Type B pancreatic cell (in vitro differentiated cells): ENCODE measurements around the gene GFER. TPM values are rescaled to one million over a fixed set of nuclear protein-coding genes. Genes with fewer than 3 reads are reported as not detected.

ENCODE experiments used
- DNase-seq: peaks from one replicate; pipeline ENCODE4 v3.0.0; 2021; ENCODE audit warnings: mixed read lengths; ENCODE audit not compliant: unreplicated experiment; ENCODE audit errors: extremely low spot score
- H3K27ac Mint-ChIP-seq: 2 replicates; pipeline ENCODE4 v1.8.0; 2021; ENCODE audit warnings: mild to moderate bottlenecking, mixed read lengths
- H3K27me3 Mint-ChIP-seq: 2 replicates; pipeline ENCODE4 v1.8.0; 2021; ENCODE audit warnings: mixed read lengths
- H3K36me3 Mint-ChIP-seq: 2 replicates; pipeline ENCODE4 v1.8.0; 2021; ENCODE audit warnings: mixed read lengths
- H3K4me1 Mint-ChIP-seq: one replicate; pipeline ENCODE4 v1.8.0; 2021; ENCODE audit warnings: mixed read lengths; ENCODE audit not compliant: unreplicated experiment
- H3K4me3 Mint-ChIP-seq: 2 replicates; pipeline ENCODE4 v1.8.0; 2021; ENCODE audit warnings: mild to moderate bottlenecking, mixed read lengths
- H3K9me3 Mint-ChIP-seq: 2 replicates; pipeline ENCODE4 v1.8.0; 2021; ENCODE audit warnings: mixed read lengths
- CTCF ChIP-seq: fragments of 200-600 bp; sonication (generic); conservative IDR thresholded peaks from 2 replicates; pipeline ENCODE4 v1.5.0; 2021; ENCODE audit warnings: antibody characterized with exemption, mild to moderate bottlenecking
- total RNA-seq: library from RNA; stranded (reverse); gene quantifications from 2 replicates; pipeline ENCODE4 v1.2.1, GENCODE V29; 2021; ENCODE audit warnings: low replicate concordance

Gene GFER
- total RNA-seq, 1 donor from 2014 or later = 31.6 TPM

GRCh38 chr16:1976216-1976520 is 7.8 kb upstream of the GFER start:
- no peak for TF ChIP-seq CTCF
- DNase-seq = no peak
- H3K9me3 Mint-ChIP-seq = no peaks in the 10 kb centered on the region
- no peak overlapping the region for H3K27ac Mint-ChIP-seq
- H3K27me3 Mint-ChIP-seq = peaks cover 19% of the 10 kb centered on the region
- no peaks in the 10 kb centered on the region for H3K36me3 Mint-ChIP-seq
- peaks cover 13% of the 10 kb centered on the region for H3K4me1 Mint-ChIP-seq
- no peak overlapping the region for H3K4me3 Mint-ChIP-seq

GRCh38 chr16:1976951-1977874 is 6.8 kb upstream of the GFER start:
- peaks cover 5% of the 10 kb centered on the region for H3K4me1 Mint-ChIP-seq
- H3K9me3 Mint-ChIP-seq = no peaks in the 10 kb centered on the region
- peaks cover 30% of the 10 kb centered on the region for H3K27me3 Mint-ChIP-seq

GRCh38 chr16:1977875-1978268 is 6.1 kb upstream of the GFER start:
- Mint-ChIP-seq H3K27me3 (peaks cover 36% of the 10 kb centered on the region), H3K9me3 (no peaks in the 10 kb centered on the region), H3K4me1 (peaks cover 2% of the 10 kb centered on the region), H3K27ac (no peak overlapping the region), H3K36me3 (no peaks in the 10 kb centered on the region), H3K4me3 (no peak overlapping the region)
- no peak for DNase-seq
- TF ChIP-seq CTCF = no peak

More at GRCh38 chr16:1976951-1977874, 6.8 kb upstream of the GFER start:
- Mint-ChIP-seq H3K4me3 (no peak overlapping the region), H3K36me3 (no peaks in the 10 kb centered on the region), H3K27ac (no peak overlapping the region)
- no peak for DNase-seq
- TF ChIP-seq CTCF = no peak

GRCh38 chr16:1978476-1979120 is 5.4 kb upstream of the GFER start:
- DNase-seq = no peak
- no peak for TF ChIP-seq CTCF
- Mint-ChIP-seq H3K27ac (no peak overlapping the region), H3K36me3 (no peaks in the 10 kb centered on the region), H3K4me1 (peaks cover 5% of the 10 kb centered on the region), H3K9me3 (no peaks in the 10 kb centered on the region), H3K4me3 (no peak overlapping the region), H3K27me3 (peaks cover 41% of the 10 kb centered on the region)

- Mint-ChIP-seq H3K27ac (no peak overlapping the region), H3K4me1 (peaks cover 5% of the 10 kb centered on the region), H3K27me3 (peaks cover 41% of the 10 kb centered on the region), H3K9me3 (no peaks in the 10 kb centered on the region), H3K4me3 (no peak overlapping the region), H3K36me3 (no peaks in the 10 kb centered on the region)
- no peak for TF ChIP-seq CTCF
- DNase-seq = no peak
These were observed 4.5 kb upstream of the GFER start for GRCh38 chr16:1979271-1980029.
